ENCODE measurements around the gene CPED1. TPM values are rescaled to one million over a fixed set of nuclear protein-coding genes. Genes with fewer than 3 reads are reported as not detected.
"Not testable (repeated sequence)": the region's sequence is repeated elsewhere in the genome, so short reads cannot be mapped to it uniquely, and the experiment has no call there.

Gene CPED1
- total RNA-seq, 1 experiment from 2014 or later = not detected

DNA sequence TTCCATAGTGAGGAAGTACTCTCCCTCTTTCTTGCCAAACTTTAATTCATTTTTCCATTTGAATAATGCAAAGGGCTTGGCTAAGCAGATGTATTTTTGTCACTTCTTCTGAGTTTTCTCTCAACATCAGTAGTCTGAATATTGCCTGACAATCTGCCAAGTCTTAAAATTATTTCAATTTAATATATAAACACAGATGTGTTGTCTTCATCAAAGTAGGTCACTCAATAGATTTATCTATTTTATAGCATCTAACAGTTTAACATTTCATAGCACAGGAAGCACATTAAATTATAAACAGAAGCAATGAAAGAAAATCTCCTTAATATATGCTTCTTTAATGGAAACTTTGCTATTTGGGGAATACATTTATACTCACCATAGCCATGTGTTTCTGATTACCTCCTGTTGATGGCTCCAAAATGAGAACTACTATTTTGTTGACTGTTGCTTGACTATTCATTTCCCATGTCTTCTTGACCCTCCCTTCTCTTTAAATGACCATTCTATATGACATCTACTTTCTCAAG is 4.5 kb downstream of the CPED1 start:
- in situ Hi-C loops (cut with HindIII; ENCODE audit: low pct_unique_long_range_greater_than_20kb, low sequenced_read_pairs) = no loop called here
- DNase-seq (ENCODE audit: low read depth) = no peak

DNA sequence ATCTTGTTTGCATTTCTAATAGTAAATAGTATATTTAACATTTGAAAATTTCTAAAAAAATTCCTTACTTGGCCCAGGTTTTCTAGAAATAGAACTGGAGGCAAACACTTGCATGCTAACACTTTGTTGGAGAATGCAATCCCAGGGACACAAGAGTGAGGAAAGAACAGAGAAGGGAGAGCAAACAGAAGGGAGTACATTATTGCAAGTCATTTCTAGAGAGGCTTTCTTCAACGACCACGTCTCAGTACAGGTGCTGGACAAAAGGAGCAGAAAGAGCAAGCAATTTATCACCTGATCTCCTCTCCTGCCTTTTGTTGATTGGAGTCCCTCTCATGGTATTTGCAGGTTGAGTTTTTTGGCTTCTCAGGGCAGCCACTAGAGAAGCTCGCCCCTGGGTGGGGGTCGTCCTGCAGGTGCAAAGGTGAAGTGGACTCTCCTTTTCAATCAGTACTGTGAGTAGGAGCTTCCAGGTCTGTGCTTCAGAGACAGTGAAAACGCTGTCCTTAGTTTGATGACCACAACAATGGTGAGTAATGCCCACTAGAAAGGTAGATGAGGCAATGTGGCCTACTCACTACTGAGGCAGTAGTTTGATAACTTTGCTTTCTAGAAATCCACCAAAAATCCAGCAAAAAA is 5.2 kb downstream of the CPED1 start:
- DNase-seq (ENCODE audit: low read depth) = no peak
- in situ Hi-C loops (cut with HindIII; ENCODE audit: low pct_unique_long_range_greater_than_20kb, low sequenced_read_pairs) = no loop called here

DNA sequence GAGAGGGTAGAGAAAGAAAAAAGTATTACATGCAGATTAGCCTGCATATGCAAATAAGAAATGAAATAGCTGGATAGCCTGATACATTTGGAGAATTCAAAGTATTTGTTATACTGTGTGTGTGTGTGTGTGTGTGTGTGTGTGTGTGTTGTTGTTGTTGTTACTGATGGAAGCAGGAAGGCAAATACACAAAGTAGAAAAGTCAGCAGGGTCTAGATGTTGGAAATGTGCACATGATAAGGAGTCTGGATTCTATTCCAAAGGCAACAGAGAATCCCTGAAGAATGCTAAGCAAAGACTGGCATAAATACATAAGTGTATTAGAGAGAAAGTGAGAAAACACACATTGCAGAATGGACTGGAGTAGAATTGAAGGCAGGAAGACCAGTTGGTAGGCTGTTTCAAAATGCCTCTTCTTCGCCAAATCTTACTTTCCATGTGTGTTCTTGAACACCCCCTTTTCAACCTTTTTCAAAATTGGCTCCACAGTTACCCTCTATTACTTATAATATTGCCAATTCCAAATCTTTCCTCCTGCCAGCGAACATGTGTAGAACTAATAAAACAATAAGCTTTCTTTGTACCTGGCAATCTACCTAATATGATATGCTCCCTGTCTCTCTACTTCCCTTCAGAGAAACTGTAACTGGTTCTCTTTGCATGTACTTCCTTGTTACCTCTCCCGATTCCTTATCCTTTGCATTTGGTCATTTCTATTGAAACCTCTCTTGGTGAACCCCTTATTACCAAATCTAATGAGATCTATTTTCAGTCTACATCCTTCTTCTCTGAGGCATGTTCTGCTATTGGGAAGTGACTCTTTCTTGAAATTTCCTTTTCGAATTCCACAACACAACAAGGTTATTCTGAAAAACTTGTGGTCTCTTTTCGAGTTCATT is 6.2 kb downstream of the CPED1 start:
- in situ Hi-C loops (cut with HindIII; ENCODE audit: low pct_unique_long_range_greater_than_20kb, low sequenced_read_pairs) = no loop called here
- no peak for DNase-seq (ENCODE audit: low read depth)

DNA sequence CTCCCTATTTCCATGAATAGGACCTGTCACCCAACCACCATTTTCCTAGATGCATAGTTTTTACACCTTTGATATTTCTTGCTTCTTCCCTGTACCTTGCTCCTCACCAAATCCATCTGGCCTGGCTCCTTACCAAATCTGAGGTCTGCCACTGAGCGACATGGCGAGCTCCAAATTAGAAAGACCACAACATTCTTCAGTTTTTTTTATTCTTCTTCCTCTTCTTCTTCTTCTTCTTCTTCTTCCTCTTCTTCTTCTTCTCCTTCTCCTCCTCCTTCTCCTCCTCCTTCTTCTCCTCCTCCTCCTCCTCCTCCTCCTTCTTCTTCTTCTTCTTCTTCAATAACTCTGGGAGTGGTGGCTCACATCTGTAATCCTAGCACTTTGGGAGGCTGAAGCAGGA is 7.1 kb downstream of the CPED1 start:
- in situ Hi-C loops (cut with HindIII; ENCODE audit: low pct_unique_long_range_greater_than_20kb, low sequenced_read_pairs) = no loop called here
- no peak for DNase-seq (ENCODE audit: low read depth)

DNA sequence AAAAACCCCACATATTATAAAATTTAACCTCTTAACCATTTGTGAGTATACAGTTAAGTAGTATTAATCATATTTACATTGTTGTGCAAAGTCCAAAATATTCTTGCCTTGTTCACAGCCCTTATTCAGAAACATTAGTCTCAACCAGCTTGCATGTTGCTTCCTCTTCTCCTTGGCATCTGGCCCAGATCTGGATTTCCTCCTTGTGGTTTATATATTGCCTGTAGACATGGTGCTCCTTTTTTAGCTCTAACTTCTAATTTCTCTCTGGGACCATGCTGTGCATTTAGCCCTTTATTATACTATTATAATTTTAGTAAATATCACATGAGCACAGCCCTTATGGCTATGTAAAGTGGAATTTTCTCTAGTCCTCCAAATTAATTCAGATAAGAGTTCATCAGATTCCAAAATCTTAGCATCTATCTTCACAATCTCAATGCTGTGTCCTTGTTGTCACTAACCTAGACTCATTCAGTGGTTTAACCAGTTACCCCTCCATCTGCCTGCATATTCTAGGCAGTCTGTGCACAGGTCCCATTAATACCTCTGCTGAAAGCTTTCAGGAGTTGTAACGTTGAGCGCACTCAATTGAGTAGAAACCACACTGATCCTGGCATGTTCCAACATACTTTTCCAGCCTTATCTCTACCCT is 7.9 kb downstream of the CPED1 start:
- in situ Hi-C loops (cut with HindIII; ENCODE audit: low pct_unique_long_range_greater_than_20kb, low sequenced_read_pairs) = no loop called here
- no peak for DNase-seq (ENCODE audit: low read depth)

DNA sequence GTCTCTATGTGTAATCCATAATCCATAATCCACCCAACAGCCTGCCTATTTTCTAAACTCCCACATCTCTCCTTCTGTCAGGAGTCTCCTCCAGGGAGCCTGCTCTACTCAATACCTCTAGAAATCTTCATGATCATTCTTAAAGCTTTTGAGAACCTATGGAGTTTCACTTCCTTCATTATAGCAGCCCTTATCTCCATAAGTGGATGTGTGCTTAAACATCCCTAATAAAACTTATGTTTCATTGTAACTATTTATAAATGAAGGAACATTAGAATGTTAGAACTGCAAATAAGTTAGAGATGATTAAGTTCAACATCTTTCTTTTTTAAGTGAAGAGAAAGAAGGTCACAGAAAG is 8.5 kb downstream of the CPED1 start:
- no peak for DNase-seq (ENCODE audit: low read depth)
- in situ Hi-C loops (cut with HindIII; ENCODE audit: low pct_unique_long_range_greater_than_20kb, low sequenced_read_pairs) = no loop called here

DNA sequence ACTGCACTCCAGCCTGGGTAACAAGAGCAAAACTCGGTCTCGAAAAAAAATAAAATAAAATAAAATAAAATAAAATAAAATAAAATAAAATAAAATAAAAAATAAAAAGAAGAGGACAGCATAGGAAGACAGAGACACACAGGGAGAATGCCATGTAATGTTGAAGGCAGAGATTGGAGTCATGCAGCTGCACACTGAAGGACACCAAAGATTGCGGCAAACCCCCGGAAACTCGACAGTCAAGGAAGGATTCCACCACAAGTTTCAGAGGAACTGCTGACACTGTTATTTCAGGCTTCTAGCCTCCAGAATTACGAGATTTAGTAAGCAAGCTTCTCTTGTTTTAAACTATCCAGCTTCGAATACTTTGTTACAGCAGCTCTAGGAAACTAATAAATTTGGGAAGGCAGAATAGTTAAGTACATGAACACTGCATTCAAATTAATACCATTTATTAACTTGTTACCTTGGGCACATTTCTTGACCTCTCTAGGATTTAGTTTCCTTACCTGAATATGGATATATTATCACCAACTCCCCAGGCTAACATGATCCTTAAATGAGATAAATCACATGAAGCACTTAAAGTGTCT is 9.5 kb downstream of the CPED1 start:
- no peak for DNase-seq (ENCODE audit: low read depth)
- in situ Hi-C loops (cut with HindIII; ENCODE audit: low pct_unique_long_range_greater_than_20kb, low sequenced_read_pairs) = no loop called here

DNA sequence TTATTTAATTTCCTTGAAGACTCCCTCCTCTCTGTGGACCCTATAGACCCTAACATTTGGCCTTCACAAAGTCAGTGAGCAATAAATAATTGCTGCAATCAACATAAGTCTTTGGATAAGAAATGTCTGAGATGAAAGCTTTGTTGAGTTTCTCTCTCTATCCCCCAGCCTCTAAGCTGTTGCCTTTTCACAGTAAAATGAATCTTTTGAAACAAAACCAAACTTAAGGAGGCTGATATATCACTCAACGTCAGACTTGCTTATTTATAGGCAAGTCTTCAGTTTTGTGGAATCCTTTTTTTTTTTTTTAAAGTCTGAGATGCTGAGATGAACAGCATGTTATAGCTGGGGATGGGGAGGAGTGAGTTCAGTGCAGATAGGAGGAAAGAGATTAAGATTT is 10.0 kb downstream of the CPED1 start:
- no peak for DNase-seq (ENCODE audit: low read depth)
- in situ Hi-C loops (cut with HindIII; ENCODE audit: low pct_unique_long_range_greater_than_20kb, low sequenced_read_pairs) = no loop called here

DNA sequence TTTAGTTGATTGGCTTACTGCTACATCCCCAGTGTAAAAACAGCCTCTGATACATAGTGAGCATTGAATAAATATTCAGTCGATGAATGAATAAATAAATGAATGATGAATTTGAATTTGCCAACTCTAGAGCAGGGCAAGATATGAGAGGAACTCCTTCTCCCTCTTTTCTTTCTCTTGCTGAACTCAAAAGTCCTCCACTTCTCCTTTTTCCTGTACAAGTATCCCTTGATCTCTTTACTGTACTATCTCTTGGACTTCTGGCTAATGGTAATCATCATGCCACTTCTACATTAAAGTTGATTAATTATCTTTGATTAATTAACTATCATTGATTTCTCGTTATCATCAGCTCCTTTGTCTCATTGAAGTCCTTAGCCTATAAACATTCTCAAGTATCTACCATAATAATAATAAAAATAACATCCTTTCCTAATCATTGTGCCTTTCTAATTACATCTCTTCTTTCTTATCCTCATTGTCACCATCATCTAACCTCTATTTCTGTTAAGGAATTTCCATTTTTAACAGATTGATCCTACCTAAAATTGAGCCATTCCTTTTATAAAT is 10.6 kb downstream of the CPED1 start:
- no peak for DNase-seq (ENCODE audit: low read depth)
- in situ Hi-C loops (cut with HindIII; ENCODE audit: low pct_unique_long_range_greater_than_20kb, low sequenced_read_pairs) = no loop called here

DNA sequence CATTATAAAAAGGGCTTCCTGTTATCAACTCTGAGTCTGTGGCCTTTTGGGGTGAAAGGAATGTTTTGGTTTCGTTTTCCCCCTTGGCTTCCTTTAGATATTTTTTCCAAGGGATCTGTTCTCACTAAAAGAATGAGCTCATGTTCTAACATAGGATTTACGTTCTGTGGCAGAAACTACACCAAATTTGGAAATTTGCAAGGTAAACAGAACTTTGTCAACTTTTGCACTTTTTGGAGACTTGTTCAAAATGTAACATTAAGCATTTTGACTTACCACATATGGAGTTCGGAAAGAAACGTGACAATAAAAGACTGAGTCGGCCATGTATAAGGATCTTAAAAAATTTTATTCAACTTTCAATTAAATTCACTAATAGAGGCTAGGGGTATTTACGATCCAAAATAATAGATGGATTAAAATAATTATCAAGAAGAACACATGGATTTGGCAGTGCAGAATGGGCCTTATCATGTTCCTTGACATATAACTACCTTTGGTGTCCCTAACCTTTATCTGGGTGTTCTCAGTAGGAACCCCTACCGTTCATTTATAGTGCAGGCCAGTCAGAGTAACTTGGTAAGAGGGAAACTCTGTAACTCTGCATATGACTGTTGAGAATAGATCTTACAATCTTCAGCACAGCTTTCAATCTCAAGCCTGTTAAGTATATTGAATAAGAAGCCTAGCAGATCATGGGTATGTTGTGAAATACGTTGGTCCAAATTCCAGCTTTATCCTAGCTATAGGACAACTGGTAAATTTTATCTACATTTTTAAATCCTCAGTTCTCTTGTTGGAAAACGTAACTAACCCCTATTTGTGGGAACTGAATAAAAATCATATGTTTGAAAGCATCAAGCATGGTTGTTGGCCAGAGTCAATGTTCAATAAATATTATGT is 11.8 kb downstream of the CPED1 start:
- DNase-seq (ENCODE audit: low read depth) = no peak
- in situ Hi-C loops (cut with HindIII; ENCODE audit: low pct_unique_long_range_greater_than_20kb, low sequenced_read_pairs) = no loop called here

DNA sequence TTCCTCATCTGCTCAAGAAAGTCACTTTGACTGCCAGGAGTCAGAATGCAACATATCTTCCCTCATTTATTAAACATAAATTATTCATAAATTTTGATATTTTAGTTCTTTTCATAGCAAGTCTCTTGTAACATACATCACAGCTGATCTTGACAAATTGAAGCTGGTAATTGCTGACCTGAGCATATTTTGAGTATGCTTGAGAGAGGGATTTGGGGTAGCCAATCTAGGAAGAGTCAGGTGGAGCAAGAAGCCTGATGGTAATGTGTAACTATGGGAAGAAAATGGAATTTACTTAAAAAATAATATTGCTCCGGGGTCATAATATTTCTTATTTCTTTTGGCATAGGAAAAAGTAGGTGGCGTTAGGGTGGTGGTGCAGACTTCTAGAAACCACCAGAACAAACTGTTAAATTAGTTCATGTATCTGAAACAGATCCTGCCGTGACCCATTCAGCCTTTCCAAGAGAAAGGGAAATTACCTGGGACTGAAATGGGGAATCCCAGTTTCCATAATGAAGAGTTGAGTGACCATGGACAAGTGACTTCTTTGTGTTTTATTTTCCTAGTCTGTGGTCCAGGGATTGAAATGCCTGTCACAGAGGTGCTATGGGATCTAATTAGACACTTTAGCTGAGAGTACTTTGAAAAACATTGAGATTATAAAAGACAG is 12.9 kb downstream of the CPED1 start:
- no peak for DNase-seq (ENCODE audit: low read depth)

DNA sequence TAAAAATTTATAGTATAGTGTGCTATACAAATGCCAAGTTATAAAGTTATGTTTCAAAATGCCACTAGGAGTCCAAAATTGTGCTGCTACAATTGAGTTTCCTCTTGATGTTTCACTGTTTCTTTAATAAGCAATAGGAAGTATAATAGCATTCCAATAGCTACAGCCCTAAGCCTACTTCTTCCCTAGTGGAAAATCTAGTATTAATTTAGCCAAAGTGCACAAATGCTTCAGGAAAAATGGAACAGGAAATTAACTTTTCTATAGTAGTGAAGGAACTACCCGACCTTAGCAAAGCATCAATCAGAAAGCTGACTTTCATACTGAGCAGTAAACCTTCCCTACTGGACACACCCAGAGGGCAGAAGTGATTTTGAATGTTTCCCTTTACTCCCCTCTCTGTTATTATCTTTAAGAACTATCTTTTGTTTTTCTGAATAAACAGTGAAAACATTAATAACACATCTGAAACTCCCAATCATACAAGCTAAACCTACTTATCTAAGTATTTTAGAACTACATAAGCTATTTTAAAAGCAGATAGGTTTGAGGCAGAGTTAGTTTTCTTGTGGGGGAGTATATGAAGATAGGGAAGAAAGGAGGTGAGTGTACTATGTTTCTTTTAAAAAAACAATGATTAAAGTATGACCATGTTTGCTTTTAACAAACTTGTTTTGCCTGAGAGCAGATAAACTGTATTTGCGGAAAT is 13.7 kb downstream of the CPED1 start:
- DNase-seq (ENCODE audit: low read depth) = no peak
- in situ Hi-C loops (cut with HindIII; ENCODE audit: low pct_unique_long_range_greater_than_20kb, low sequenced_read_pairs) = no loop called here

More for the DNA sequence above, 12.9 kb downstream of the CPED1 start:
- in situ Hi-C loops (cut with HindIII; ENCODE audit: low pct_unique_long_range_greater_than_20kb, low sequenced_read_pairs) = no loop called here

DNA sequence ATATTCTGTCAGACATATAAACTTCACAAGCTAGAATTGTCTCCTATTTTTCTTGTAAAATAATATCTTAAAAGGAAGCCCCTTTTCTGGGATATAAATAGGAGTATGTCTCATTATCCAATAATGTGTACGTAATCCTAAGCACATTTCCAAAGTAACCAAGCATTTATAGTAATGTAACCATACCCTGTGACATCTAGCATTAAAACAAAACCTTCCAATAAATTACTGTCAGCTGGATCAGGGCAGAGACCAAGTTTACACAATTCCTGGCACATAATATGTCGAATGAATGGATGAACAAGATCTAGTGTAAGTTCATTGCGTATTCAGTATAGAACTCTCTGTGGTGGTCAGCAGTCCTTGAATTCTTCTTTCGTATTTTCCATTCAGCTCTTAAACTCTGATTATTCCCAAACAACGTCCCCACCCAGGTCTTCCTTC is 14.3 kb downstream of the CPED1 start:
- no peak for DNase-seq (ENCODE audit: low read depth)
- in situ Hi-C loops (cut with HindIII; ENCODE audit: low pct_unique_long_range_greater_than_20kb, low sequenced_read_pairs) = no loop called here

DNA sequence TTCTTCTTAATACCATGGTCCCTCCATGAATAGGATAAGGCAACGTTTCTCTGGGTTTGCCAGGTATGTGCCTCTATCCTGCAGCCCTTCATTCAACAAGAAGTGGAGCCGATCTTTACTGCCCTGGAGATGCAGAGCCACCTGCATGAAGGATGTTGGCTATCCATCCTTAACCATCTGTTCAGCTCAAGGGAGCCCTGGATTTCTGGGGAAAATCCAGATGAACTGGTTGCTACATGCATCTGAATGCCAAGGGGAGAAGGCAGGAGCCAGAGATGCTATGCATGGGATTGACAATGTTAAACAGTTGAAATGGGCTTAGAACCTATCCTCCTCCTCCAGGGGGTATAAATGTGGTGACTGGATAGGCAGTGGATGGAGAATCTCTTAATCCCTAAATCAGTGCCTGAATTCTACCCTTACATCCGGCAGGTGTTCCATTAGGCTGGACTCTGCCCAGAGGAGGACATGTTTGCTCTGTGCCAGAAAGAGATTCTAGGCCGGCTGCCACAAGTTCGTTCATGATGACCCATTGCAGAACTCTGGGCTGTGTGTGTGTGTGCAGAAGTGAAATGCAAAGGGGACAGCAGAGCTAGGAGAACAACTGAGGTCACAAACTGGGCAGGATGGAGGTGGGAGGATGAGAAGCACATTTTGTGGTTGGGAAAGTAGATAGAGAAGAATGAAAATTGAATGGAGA is 15.6 kb downstream of the CPED1 start:
- in situ Hi-C loops (cut with HindIII; ENCODE audit: low pct_unique_long_range_greater_than_20kb, low sequenced_read_pairs) = no loop called here
- no peak for DNase-seq (ENCODE audit: low read depth)

DNA sequence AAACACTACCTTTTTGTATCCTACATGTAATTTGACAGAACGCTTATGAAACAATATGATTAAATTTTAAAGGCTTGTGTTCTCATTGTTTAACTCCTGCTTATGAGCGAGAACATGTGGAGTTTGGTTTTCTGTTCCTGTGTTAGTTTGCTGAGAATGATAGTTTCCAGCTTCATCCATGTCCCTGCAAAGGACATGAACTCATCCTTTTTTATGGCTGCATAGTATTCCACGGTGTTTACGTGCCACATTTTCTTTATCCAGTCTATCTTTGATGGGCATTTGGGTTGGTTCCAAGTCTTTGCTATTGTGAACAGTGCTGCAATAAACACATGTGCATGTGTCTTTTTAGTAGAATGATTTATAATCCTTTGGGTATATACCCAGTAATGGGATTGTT is 16.5 kb downstream of the CPED1 start:
- in situ Hi-C loops (cut with HindIII; ENCODE audit: low pct_unique_long_range_greater_than_20kb, low sequenced_read_pairs); DNase-seq (ENCODE audit: low read depth): not testable (repeated sequence)

Measured in Caki2 (cell line).